Measurements from ENCODE around the gene C5orf63. TPM values are rescaled to one million over a fixed set of nuclear protein-coding genes. Genes with fewer than 3 reads are reported as not detected.
A peak's percentile ranks its signal among the peaks of the same experiment; 100 is the strongest.

C5orf63 gene
- polyA plus RNA-seq, 1 donor from 2014 or later, result not detected

GRCh38 chr5:127029581-127030258 lies 43.6 kb downstream of the C5orf63 start:
- Histone ChIP-seq H3K27me3 (ENCODE audit: insufficient read depth, low read depth, low read length) (peaks cover 37% of the 10 kb centered on the region), H3F3A (ENCODE audit: insufficient read depth, low read length, poor library complexity, severe bottlenecking) (no peaks in the 10 kb centered on the region), H3K36me3 (ENCODE audit: insufficient read depth, low read length) (no peaks in the 10 kb centered on the region), H3K79me2 (replicated peaks; ENCODE audit: insufficient read depth, low read length) (no peaks in the 10 kb centered on the region), H3K4me3 (ENCODE audit: low read length) (peak overlapping the region; percentile 89), H2AFZ (ENCODE audit: low read depth, low read length) (peak overlapping the region; percentile 63), H3K4me2 (ENCODE audit: low read length) (peak overlapping the region; percentile 60), H4K20me1 (ENCODE audit: insufficient read depth) (no peaks in the 10 kb centered on the region), H3K9ac (ENCODE audit: low read length) (peak overlapping the region; percentile 53), H3K27ac (ENCODE audit: low read length) (no peak overlapping the region), H3K9me3 (ENCODE audit: low read length) (no peaks in the 10 kb centered on the region), H3K9me2 (ENCODE audit: insufficient read depth, low read length) (no peaks in the 10 kb centered on the region)
- TF ChIP-seq MXI1 (conservative IDR thresholded peaks at IDR 0.05; ENCODE audit: poor library complexity, severe bottlenecking), result peak; percentile 22
- TF ChIP-seq REST (IDR thresholded peaks at IDR 0.05; ENCODE audit: borderline replicate concordance), result no peak
- peak; percentile 49 for TF ChIP-seq CTCF (IDR thresholded peaks at IDR 0.05; ENCODE audit: poor library complexity, severe bottlenecking)

DNA sequence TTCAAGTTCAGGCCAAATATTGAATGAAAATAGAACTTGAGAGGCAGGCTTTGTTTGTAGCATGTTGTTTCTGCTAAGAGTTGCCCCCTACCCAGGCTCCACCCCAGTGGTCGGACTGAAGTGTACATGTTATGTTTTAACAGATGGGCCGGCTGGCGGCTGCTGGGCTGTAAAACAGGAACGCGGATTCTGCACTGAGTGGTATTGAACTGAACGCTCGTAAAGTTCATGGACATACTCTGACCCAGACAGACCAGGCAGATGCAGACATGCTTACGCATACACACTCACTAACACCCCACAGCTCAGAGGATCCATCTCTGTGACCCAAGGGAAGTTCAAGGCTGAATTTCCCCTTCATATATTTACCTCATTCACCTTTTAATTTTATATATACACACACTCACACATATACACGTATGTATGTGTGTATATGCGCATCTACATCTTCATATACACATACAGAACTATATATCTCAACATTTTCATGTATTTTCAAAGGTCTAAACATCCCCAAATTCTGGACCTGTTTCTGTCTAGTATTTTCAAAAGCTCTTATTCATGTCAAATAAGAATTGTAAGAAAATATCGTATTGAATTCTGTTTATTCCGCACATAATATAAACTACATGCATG lies 44.4 kb downstream of the C5orf63 start:
- Histone ChIP-seq H3K36me3 (ENCODE audit: insufficient read depth, low read length) (no peaks in the 10 kb centered on the region), H3K27ac (ENCODE audit: low read length) (no peak overlapping the region), H2AFZ (ENCODE audit: low read depth, low read length) (no peak overlapping the region), H3K9me2 (ENCODE audit: insufficient read depth, low read length) (no peaks in the 10 kb centered on the region), H3K27me3 (ENCODE audit: insufficient read depth, low read depth, low read length) (peaks cover 37% of the 10 kb centered on the region), H3K79me2 (replicated peaks; ENCODE audit: insufficient read depth, low read length) (no peaks in the 10 kb centered on the region), H3K9ac (ENCODE audit: low read length) (no peak overlapping the region), H3K9me3 (ENCODE audit: low read length) (no peaks in the 10 kb centered on the region), H3F3A (ENCODE audit: insufficient read depth, low read length, poor library complexity, severe bottlenecking) (no peaks in the 10 kb centered on the region), H3K4me2 (ENCODE audit: low read length) (no peak overlapping the region), H3K4me3 (ENCODE audit: low read length) (peak overlapping the region; percentile 89), H4K20me1 (ENCODE audit: insufficient read depth) (no peaks in the 10 kb centered on the region)
- TF ChIP-seq POLR2AphosphoS5 (IDR thresholded peaks at IDR 0.05) (no peak), EP300 (conservative IDR thresholded peaks at IDR 0.05; ENCODE audit: poor library complexity, severe bottlenecking) (no peak), MXI1 (conservative IDR thresholded peaks at IDR 0.05; ENCODE audit: poor library complexity, severe bottlenecking) (no peak)

DNA sequence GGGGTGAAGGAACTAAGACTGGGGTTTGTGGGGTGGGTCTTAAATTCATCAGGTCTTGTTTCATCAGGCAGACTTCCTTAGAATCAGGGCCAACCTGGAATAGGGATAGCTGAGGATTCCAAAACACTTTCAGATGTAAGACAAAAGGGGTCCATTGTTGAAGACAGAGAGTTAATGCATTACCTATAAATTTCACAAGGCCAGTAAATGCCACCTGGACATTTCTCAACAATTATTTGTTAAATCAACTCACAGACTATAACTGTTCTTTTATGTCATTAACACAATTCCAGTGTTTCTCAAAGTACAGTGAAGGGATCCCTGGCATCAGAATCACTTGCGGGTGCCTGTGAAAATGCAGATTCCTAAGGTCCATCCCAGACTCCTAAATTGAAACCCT lies 45.8 kb downstream of the C5orf63 start:
- Histone ChIP-seq H3K27ac (ENCODE audit: low read length) (no peak overlapping the region), H3K36me3 (ENCODE audit: insufficient read depth, low read length) (no peaks in the 10 kb centered on the region), H3K9me2 (ENCODE audit: insufficient read depth, low read length) (no peaks in the 10 kb centered on the region), H3K27me3 (ENCODE audit: insufficient read depth, low read depth, low read length) (peaks cover 37% of the 10 kb centered on the region), H3K9ac (ENCODE audit: low read length) (no peak overlapping the region), H3K79me2 (replicated peaks; ENCODE audit: insufficient read depth, low read length) (no peaks in the 10 kb centered on the region), H3K9me3 (ENCODE audit: low read length) (no peaks in the 10 kb centered on the region), H3K4me2 (ENCODE audit: low read length) (no peak overlapping the region), H3F3A (ENCODE audit: insufficient read depth, low read length, poor library complexity, severe bottlenecking) (no peaks in the 10 kb centered on the region), H4K20me1 (ENCODE audit: insufficient read depth) (no peaks in the 10 kb centered on the region), H2AFZ (ENCODE audit: low read depth, low read length) (no peak overlapping the region), H3K4me3 (ENCODE audit: low read length) (no peak overlapping the region)
- no peak for TF ChIP-seq RAD21 (conservative IDR thresholded peaks at IDR 0.05)
- TF ChIP-seq EZH2 (IDR thresholded peaks at IDR 0.05; ENCODE audit: borderline replicate concordance, insufficient read depth, low read length, poor library complexity, severe bottlenecking), result no peak
- no peak for TF ChIP-seq REST (IDR thresholded peaks at IDR 0.05; ENCODE audit: borderline replicate concordance)
- no peak for TF ChIP-seq TAF1 (IDR thresholded peaks at IDR 0.05; ENCODE audit: low read depth)
- TF ChIP-seq SMC3 (conservative IDR thresholded peaks at IDR 0.05; ENCODE audit: poor library complexity), result no peak
- no peak for TF ChIP-seq POLR2AphosphoS5 (IDR thresholded peaks at IDR 0.05)
- no peak for TF ChIP-seq MXI1 (conservative IDR thresholded peaks at IDR 0.05; ENCODE audit: poor library complexity, severe bottlenecking)
- no peak for TF ChIP-seq EP300 (conservative IDR thresholded peaks at IDR 0.05; ENCODE audit: poor library complexity, severe bottlenecking)
